ENCODE measurements around the gene MARVELD3.
"Not testable (repeated sequence)": the region's sequence is repeated elsewhere in the genome, so short reads cannot be mapped to it uniquely, and the experiment has no call there.

The MARVELD3 gene

GRCh38 chr16:71585318-71585703 is 40.7 kb upstream of the MARVELD3 start:
- no peak overlapping the region for H3K4me3 ChIP-seq (ENCODE audit: low read depth, low read length)
- no peak overlapping the region for H2AFZ ChIP-seq (ENCODE audit: insufficient read depth, low read length, poor library complexity)
- H3K9ac ChIP-seq (ENCODE audit: low read length), result no peak overlapping the region
- no peaks in the 10 kb centered on the region for H3K36me3 ChIP-seq (ENCODE audit: control insufficient read depth in 1 of 2, insufficient read depth in 2 of 2, low read length in 2 of 2)
- no CpG with 5 or more reads among the region's 4 CpGs for WGBS (ENCODE audit: extremely low coverage, insufficient coverage, insufficient read length)
- no peaks in the 10 kb centered on the region for H3K79me1 ChIP-seq (ENCODE audit: low read length)
- no peak overlapping the region for H2BK120ac ChIP-seq (ENCODE audit: insufficient read depth, low read length, poor library complexity)
- no peak overlapping the region for H3K18ac ChIP-seq (ENCODE audit: low read length)
- H4K12ac ChIP-seq (ENCODE audit: low read depth, low read length), result no peak overlapping the region
- H4K91ac ChIP-seq (ENCODE audit: low read depth, low read length), result no peak overlapping the region
- no peak overlapping the region for H3K23ac ChIP-seq (ENCODE audit: low read length)
- H4K8ac ChIP-seq (ENCODE audit: low read depth, low read length), result no peak overlapping the region
- no peak overlapping the region for H3K4ac ChIP-seq (ENCODE audit: low read depth, low read length)
- no peaks in the 10 kb centered on the region for H3K79me2 ChIP-seq (ENCODE audit: control insufficient read depth, insufficient read depth, low read length, poor library complexity)
- H3K4me1 ChIP-seq (ENCODE audit: control insufficient read depth in 1 of 2, insufficient read depth in 2 of 2, low read length in 2 of 2), result no peaks in the 10 kb centered on the region
- H2BK5ac ChIP-seq (ENCODE audit: low read depth, low read length, poor library complexity), result no peak overlapping the region
- H3K4me2 ChIP-seq (ENCODE audit: low read length), result no peak overlapping the region
- H3K9me3 ChIP-seq (ENCODE audit: insufficient read depth, low read depth, low read length), result no peaks in the 10 kb centered on the region
- H2AK5ac ChIP-seq (ENCODE audit: low read length), result no peak overlapping the region
- H3K14ac ChIP-seq (ENCODE audit: low read length), result no peak overlapping the region
- H3K27me3 ChIP-seq (ENCODE audit: insufficient read depth, low read length), result no peaks in the 10 kb centered on the region
- no peak for DNase-seq
- H3K27ac ChIP-seq (ENCODE audit: low read depth, low read length), result no peak overlapping the region
- H2BK12ac ChIP-seq (ENCODE audit: low read length), result no peak overlapping the region

- H2AFZ ChIP-seq (ENCODE audit: insufficient read depth, low read length, poor library complexity); H3K27me3 ChIP-seq (ENCODE audit: insufficient read depth, low read length); H4K8ac ChIP-seq (ENCODE audit: low read depth, low read length); H3K79me2 ChIP-seq (ENCODE audit: control insufficient read depth, insufficient read depth, low read length, poor library complexity); H3K4me2 ChIP-seq (ENCODE audit: low read length); H3K4me1 ChIP-seq (ENCODE audit: control insufficient read depth in 1 of 2, insufficient read depth in 2 of 2, low read length in 2 of 2); H2BK120ac ChIP-seq (ENCODE audit: insufficient read depth, low read length, poor library complexity); H3K18ac ChIP-seq (ENCODE audit: low read length); H3K36me3 ChIP-seq (ENCODE audit: control insufficient read depth in 1 of 2, insufficient read depth in 2 of 2, low read length in 2 of 2); H4K12ac ChIP-seq (ENCODE audit: low read depth, low read length); H3K9me3 ChIP-seq (ENCODE audit: insufficient read depth, low read depth, low read length); H3K27ac ChIP-seq (ENCODE audit: low read depth, low read length); H3K4ac ChIP-seq (ENCODE audit: low read depth, low read length); H2BK12ac ChIP-seq (ENCODE audit: low read length); H3K4me3 ChIP-seq (ENCODE audit: low read depth, low read length); H2BK5ac ChIP-seq (ENCODE audit: low read depth, low read length, poor library complexity); H3K14ac ChIP-seq (ENCODE audit: low read length); H3K79me1 ChIP-seq (ENCODE audit: low read length); H3K9ac ChIP-seq (ENCODE audit: low read length); H2AK5ac ChIP-seq (ENCODE audit: low read length); H3K23ac ChIP-seq (ENCODE audit: low read length); H4K91ac ChIP-seq (ENCODE audit: low read depth, low read length); DNase-seq: not testable (repeated sequence)
- no CpG with 5 or more reads among the region's 30 CpGs for WGBS (ENCODE audit: extremely low coverage, insufficient coverage, insufficient read length)
Measured at GRCh38 chr16:71589334-71589733, 36.6 kb upstream of the MARVELD3 start.

GRCh38 chr16:71590071-71590470 is 35.9 kb upstream of the MARVELD3 start:
- H2BK5ac ChIP-seq (ENCODE audit: low read depth, low read length, poor library complexity); H3K27me3 ChIP-seq (ENCODE audit: insufficient read depth, low read length); H3K36me3 ChIP-seq (ENCODE audit: control insufficient read depth in 1 of 2, insufficient read depth in 2 of 2, low read length in 2 of 2); H2BK12ac ChIP-seq (ENCODE audit: low read length); H3K18ac ChIP-seq (ENCODE audit: low read length); H4K8ac ChIP-seq (ENCODE audit: low read depth, low read length); H3K4ac ChIP-seq (ENCODE audit: low read depth, low read length); H2AFZ ChIP-seq (ENCODE audit: insufficient read depth, low read length, poor library complexity); H3K4me2 ChIP-seq (ENCODE audit: low read length); H3K79me2 ChIP-seq (ENCODE audit: control insufficient read depth, insufficient read depth, low read length, poor library complexity); H3K9me3 ChIP-seq (ENCODE audit: insufficient read depth, low read depth, low read length); H3K79me1 ChIP-seq (ENCODE audit: low read length); H3K9ac ChIP-seq (ENCODE audit: low read length); H4K91ac ChIP-seq (ENCODE audit: low read depth, low read length); H3K14ac ChIP-seq (ENCODE audit: low read length); H3K4me3 ChIP-seq (ENCODE audit: low read depth, low read length); DNase-seq; H3K27ac ChIP-seq (ENCODE audit: low read depth, low read length); H3K4me1 ChIP-seq (ENCODE audit: control insufficient read depth in 1 of 2, insufficient read depth in 2 of 2, low read length in 2 of 2); H3K23ac ChIP-seq (ENCODE audit: low read length); H2BK120ac ChIP-seq (ENCODE audit: insufficient read depth, low read length, poor library complexity); H4K12ac ChIP-seq (ENCODE audit: low read depth, low read length); H2AK5ac ChIP-seq (ENCODE audit: low read length): not testable (repeated sequence)
- WGBS (ENCODE audit: extremely low coverage, insufficient coverage, insufficient read length), result no CpG with 5 or more reads among the region's 2 CpGs

- H3K9me3 ChIP-seq (ENCODE audit: insufficient read depth, low read depth, low read length), result no peaks in the 10 kb centered on the region
- H3K14ac ChIP-seq (ENCODE audit: low read length), result no peak overlapping the region
- H3K79me2 ChIP-seq (ENCODE audit: control insufficient read depth, insufficient read depth, low read length, poor library complexity), result no peaks in the 10 kb centered on the region
- H2AK5ac ChIP-seq (ENCODE audit: low read length), result no peak overlapping the region
- H4K91ac ChIP-seq (ENCODE audit: low read depth, low read length), result no peak overlapping the region
- no peak overlapping the region for H3K4me3 ChIP-seq (ENCODE audit: low read depth, low read length)
- H2BK120ac ChIP-seq (ENCODE audit: insufficient read depth, low read length, poor library complexity), result no peak overlapping the region
- no peak overlapping the region for H3K27ac ChIP-seq (ENCODE audit: low read depth, low read length)
- H3K4me1 ChIP-seq (ENCODE audit: control insufficient read depth in 1 of 2, insufficient read depth in 2 of 2, low read length in 2 of 2), result no peaks in the 10 kb centered on the region
- H4K12ac ChIP-seq (ENCODE audit: low read depth, low read length), result no peak overlapping the region
- no peak overlapping the region for H3K4ac ChIP-seq (ENCODE audit: low read depth, low read length)
- H2BK12ac ChIP-seq (ENCODE audit: low read length), result no peak overlapping the region
- H3K4me2 ChIP-seq (ENCODE audit: low read length), result no peak overlapping the region
- no peak overlapping the region for H2BK5ac ChIP-seq (ENCODE audit: low read depth, low read length, poor library complexity)
- DNase-seq, result no peak
- H4K8ac ChIP-seq (ENCODE audit: low read depth, low read length), result no peak overlapping the region
- H3K36me3 ChIP-seq (ENCODE audit: control insufficient read depth in 1 of 2, insufficient read depth in 2 of 2, low read length in 2 of 2), result no peaks in the 10 kb centered on the region
- no peaks in the 10 kb centered on the region for H3K27me3 ChIP-seq (ENCODE audit: insufficient read depth, low read length)
- H3K9ac ChIP-seq (ENCODE audit: low read length), result no peak overlapping the region
- no peaks in the 10 kb centered on the region for H3K79me1 ChIP-seq (ENCODE audit: low read length)
- H2AFZ ChIP-seq (ENCODE audit: insufficient read depth, low read length, poor library complexity), result no peak overlapping the region
- H3K18ac ChIP-seq (ENCODE audit: low read length), result no peak overlapping the region
- no peak overlapping the region for H3K23ac ChIP-seq (ENCODE audit: low read length)
- WGBS (ENCODE audit: extremely low coverage, insufficient coverage, insufficient read length), result no CpG with 5 or more reads among the region's 4 CpGs
Measured at GRCh38 chr16:71590584-71590983, 35.4 kb upstream of the MARVELD3 start.
